Neural cell (in vitro differentiated cells): ENCODE measurements around the gene DLAT. TPM values are rescaled to one million over a fixed set of nuclear protein-coding genes. Genes with fewer than 3 reads are reported as not detected.

Experiments used
- H2AFZ ChIP-seq: fragments of 200-600, 300-800 bp; sonication (generic), shearing (Covaris generic); 2 replicates; pipeline ENCODE4 v1.6.0; 2014; ENCODE audit warnings: low read depth, mild to moderate bottlenecking, antibody characterized with exemption, low read length, moderate library complexity
- H3F3A ChIP-seq: fragments of 200-600 bp; shearing (Covaris generic); 2 replicates; pipeline ENCODE4 v1.6.1; 2016; ENCODE audit warnings: mild to moderate bottlenecking, moderate library complexity, mixed read lengths, antibody characterized with exemption, low read length; ENCODE audit not compliant: insufficient read depth, poor library complexity, severe bottlenecking
- H3K27ac ChIP-seq: fragments of 200-600, 300-800 bp; sonication (generic), shearing (Covaris generic); 2 replicates; pipeline ENCODE4 v1.5.1; 2014; ENCODE audit warnings: mild to moderate bottlenecking, low read length, moderate library complexity
- H3K27me3 ChIP-seq: fragments of 300-800, 200-600 bp; sonication (generic), shearing (Covaris generic); 2 replicates; pipeline ENCODE4 v1.6.0; 2014; ENCODE audit warnings: mild to moderate bottlenecking, low read depth, low read length, moderate library complexity; ENCODE audit not compliant: insufficient read depth
- H3K36me3 ChIP-seq: fragments of 300-800, 200-600 bp; sonication (generic), shearing (Covaris generic); 2 replicates; pipeline ENCODE4 v1.5.1; 2014; ENCODE audit warnings: mild to moderate bottlenecking, antibody characterized with exemption, low read length, moderate library complexity; ENCODE audit not compliant: insufficient read depth
- H3K4me2 ChIP-seq: fragments of 300-800, 200-600 bp; sonication (generic), shearing (Covaris generic); 2 replicates; pipeline ENCODE4 v1.6.0; 2014; ENCODE audit warnings: mild to moderate bottlenecking, low read length
- H3K4me3 ChIP-seq: fragments of 300-800, 200-600 bp; sonication (generic), shearing (Covaris generic); 2 replicates; pipeline ENCODE4 v1.5.1; 2014; ENCODE audit warnings: mild to moderate bottlenecking, low read length, moderate library complexity
- H3K79me2 ChIP-seq: fragments of 200-600 bp; shearing (Covaris generic); replicated peaks from 2 replicates; pipeline ENCODE4 v1.6.0; 2014; ENCODE audit warnings: mild to moderate bottlenecking, low read length, moderate library complexity; ENCODE audit not compliant: insufficient read depth
- H3K9ac ChIP-seq: fragments of 300-800, 200-600 bp; sonication (generic), shearing (Covaris generic); 2 replicates; pipeline ENCODE4 v1.6.1; 2016; ENCODE audit warnings: mild to moderate bottlenecking, low read length, mixed read lengths
- H3K9me2 ChIP-seq: fragments of 200-600 bp; shearing (Covaris generic); 2 replicates; pipeline ENCODE4 v1.6.1; 2016; ENCODE audit warnings: mild to moderate bottlenecking, low read length, mixed read lengths; ENCODE audit not compliant: insufficient read depth
- H3K9me3 ChIP-seq: fragments of 200-600, 300-800 bp; sonication (generic), shearing (Covaris generic); 2 replicates; pipeline ENCODE4 v1.6.1; 2016; ENCODE audit warnings: mild to moderate bottlenecking, mixed run types, low read length, moderate library complexity, mixed read lengths
- H4K20me1 ChIP-seq: fragments of 200-600 bp; shearing (Covaris generic); 2 replicates; pipeline ENCODE4 v1.6.1; 2016; ENCODE audit warnings: mild to moderate bottlenecking, mixed run types; ENCODE audit not compliant: insufficient read depth
- EP300 ChIP-seq: fragments of 450-650 bp; conservative IDR thresholded peaks from 2 replicates; pipeline ENCODE4 v1.6.1; 2014; ENCODE audit warnings: antibody characterized with exemption, mild to moderate bottlenecking, moderate library complexity; ENCODE audit not compliant: poor library complexity, severe bottlenecking
- EZH2 ChIP-seq: fragments of 200-600, 300-800 bp; shearing (Covaris generic), sonication (generic); IDR thresholded peaks from 2 replicates; pipeline ENCODE4 v1.6.1; 2014; ENCODE audit warnings: antibody characterized with exemption, low read length, borderline replicate concordance, mild to moderate bottlenecking; ENCODE audit not compliant: insufficient read depth, poor library complexity, severe bottlenecking
- MXI1 ChIP-seq: fragments of 450-650 bp; conservative IDR thresholded peaks from 2 replicates; pipeline ENCODE4 v1.6.1; 2014; ENCODE audit warnings: antibody characterized with exemption, mild to moderate bottlenecking; ENCODE audit not compliant: poor library complexity, severe bottlenecking
- POLR2AphosphoS5 ChIP-seq: IDR thresholded peaks from 2 replicates; pipeline ENCODE4 v1.6.1; 2012
- RAD21 ChIP-seq: fragments of 450-650 bp; conservative IDR thresholded peaks from 2 replicates; pipeline ENCODE4 v1.6.1; 2014; ENCODE audit warnings: antibody characterized with exemption, mild to moderate bottlenecking, moderate library complexity
- SMC3 ChIP-seq: fragments of 450-650 bp; conservative IDR thresholded peaks from 2 replicates; pipeline ENCODE4 v1.6.1; 2014; ENCODE audit warnings: antibody characterized with exemption, mild to moderate bottlenecking, moderate library complexity; ENCODE audit not compliant: poor library complexity
- TAF1 ChIP-seq: IDR thresholded peaks from 2 replicates; pipeline ENCODE4 v1.6.1; 2012; ENCODE audit warnings: low read depth
- polyA plus RNA-seq: library from polyadenylated mRNA; depleted of rRNA; stranded (reverse); fragments of >200 nt; gene quantifications from 2 replicates; pipeline ENCODE4 v1.2.3, GENCODE V29; 2014
- TF ChIP-seq, protein P1 (sequence below): IDR thresholded peaks from 2 replicates; pipeline ENCODE4 v1.6.1; 2012; ENCODE audit warnings: borderline replicate concordance
- TF ChIP-seq, protein P2 (sequence below): fragments of 450-650 bp; IDR thresholded peaks from 2 replicates; pipeline ENCODE4 v1.5.1; 2014; ENCODE audit warnings: antibody characterized with exemption, mild to moderate bottlenecking, moderate library complexity; ENCODE audit not compliant: poor library complexity, severe bottlenecking

Gene DLAT
- polyA plus RNA-seq, 1 donor from 2014 or later: 38.3 TPM

DNA sequence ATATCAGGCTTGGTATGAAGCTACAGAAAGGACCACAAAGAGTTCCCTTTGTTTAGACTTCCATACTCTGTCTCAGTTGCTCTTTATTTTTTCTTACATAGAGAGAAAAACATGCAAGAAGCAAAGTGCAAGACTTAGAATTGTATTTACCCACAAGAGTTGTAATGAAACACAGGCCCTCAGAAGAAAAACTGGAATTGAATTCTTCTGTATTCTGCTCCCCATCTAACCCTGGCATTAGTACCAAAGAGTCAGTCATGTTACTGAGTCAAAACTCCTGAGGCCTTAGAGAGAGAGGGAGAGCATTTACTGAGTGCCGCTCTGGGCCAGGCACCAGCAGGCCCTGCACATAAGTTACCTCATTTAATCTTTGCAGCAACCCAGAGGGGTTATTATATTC, 43.9 kb upstream of the DLAT start:
- Histone ChIP-seq H3K4me3 (no peak overlapping the region), H3K9ac (no peak overlapping the region), H3K79me2 (no peaks in the 10 kb centered on the region), H3K9me2 (no peaks in the 10 kb centered on the region), H3K9me3 (no peaks in the 10 kb centered on the region), H2AFZ (no peak overlapping the region), H4K20me1 (no peaks in the 10 kb centered on the region), H3K4me2 (no peak overlapping the region), H3K27ac (no peak overlapping the region), H3K27me3 (peaks cover 4% of the 10 kb centered on the region), H3F3A (no peaks in the 10 kb centered on the region), H3K36me3 (no peaks in the 10 kb centered on the region)
- TF ChIP-seq POLR2AphosphoS5: no peak
- TF ChIP-seq, protein P1, sequence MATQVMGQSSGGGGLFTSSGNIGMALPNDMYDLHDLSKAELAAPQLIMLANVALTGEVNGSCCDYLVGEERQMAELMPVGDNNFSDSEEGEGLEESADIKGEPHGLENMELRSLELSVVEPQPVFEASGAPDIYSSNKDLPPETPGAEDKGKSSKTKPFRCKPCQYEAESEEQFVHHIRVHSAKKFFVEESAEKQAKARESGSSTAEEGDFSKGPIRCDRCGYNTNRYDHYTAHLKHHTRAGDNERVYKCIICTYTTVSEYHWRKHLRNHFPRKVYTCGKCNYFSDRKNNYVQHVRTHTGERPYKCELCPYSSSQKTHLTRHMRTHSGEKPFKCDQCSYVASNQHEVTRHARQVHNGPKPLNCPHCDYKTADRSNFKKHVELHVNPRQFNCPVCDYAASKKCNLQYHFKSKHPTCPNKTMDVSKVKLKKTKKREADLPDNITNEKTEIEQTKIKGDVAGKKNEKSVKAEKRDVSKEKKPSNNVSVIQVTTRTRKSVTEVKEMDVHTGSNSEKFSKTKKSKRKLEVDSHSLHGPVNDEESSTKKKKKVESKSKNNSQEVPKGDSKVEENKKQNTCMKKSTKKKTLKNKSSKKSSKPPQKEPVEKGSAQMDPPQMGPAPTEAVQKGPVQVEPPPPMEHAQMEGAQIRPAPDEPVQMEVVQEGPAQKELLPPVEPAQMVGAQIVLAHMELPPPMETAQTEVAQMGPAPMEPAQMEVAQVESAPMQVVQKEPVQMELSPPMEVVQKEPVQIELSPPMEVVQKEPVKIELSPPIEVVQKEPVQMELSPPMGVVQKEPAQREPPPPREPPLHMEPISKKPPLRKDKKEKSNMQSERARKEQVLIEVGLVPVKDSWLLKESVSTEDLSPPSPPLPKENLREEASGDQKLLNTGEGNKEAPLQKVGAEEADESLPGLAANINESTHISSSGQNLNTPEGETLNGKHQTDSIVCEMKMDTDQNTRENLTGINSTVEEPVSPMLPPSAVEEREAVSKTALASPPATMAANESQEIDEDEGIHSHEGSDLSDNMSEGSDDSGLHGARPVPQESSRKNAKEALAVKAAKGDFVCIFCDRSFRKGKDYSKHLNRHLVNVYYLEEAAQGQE: no peak
- TF ChIP-seq SMC3: no peak
- TF ChIP-seq TAF1: no peak
- TF ChIP-seq MXI1: no peak
- no peak for TF ChIP-seq EZH2
- TF ChIP-seq, protein P2, sequence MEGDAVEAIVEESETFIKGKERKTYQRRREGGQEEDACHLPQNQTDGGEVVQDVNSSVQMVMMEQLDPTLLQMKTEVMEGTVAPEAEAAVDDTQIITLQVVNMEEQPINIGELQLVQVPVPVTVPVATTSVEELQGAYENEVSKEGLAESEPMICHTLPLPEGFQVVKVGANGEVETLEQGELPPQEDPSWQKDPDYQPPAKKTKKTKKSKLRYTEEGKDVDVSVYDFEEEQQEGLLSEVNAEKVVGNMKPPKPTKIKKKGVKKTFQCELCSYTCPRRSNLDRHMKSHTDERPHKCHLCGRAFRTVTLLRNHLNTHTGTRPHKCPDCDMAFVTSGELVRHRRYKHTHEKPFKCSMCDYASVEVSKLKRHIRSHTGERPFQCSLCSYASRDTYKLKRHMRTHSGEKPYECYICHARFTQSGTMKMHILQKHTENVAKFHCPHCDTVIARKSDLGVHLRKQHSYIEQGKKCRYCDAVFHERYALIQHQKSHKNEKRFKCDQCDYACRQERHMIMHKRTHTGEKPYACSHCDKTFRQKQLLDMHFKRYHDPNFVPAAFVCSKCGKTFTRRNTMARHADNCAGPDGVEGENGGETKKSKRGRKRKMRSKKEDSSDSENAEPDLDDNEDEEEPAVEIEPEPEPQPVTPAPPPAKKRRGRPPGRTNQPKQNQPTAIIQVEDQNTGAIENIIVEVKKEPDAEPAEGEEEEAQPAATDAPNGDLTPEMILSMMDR: no peak
- TF ChIP-seq RAD21: no peak
- no peak for TF ChIP-seq EP300

DNA sequence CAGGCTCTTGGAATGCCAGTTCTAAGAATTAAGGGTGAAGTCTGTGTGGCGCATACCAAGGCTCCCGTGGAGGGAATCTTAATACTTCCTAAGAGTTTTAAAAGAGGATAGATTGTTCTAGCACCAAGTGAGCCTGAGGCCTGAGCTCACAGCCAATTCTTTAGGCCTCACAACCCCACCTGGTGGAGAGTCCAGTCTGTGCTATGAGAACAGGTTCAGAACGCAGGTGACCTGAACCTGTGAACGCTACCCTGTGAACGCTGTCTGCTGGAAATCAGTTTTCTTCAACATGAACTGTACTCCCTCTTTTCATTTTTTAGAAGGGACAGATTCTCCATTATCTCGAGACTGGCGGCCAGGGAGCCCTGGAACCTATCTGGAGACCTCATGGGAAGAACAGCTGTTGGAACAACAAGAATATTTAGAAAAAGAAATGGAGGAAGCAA, 43.2 kb upstream of the DLAT start:
- no peak overlapping the region for H2AFZ ChIP-seq
- TF ChIP-seq, protein P1: no peak
- no peak for TF ChIP-seq EZH2
- TF ChIP-seq EP300: no peak
- TF ChIP-seq SMC3: peak; percentile 81
- TF ChIP-seq, protein P2: peak; percentile 71
- no peak for TF ChIP-seq TAF1
- peak; percentile 74 for TF ChIP-seq RAD21
- no peak for TF ChIP-seq POLR2AphosphoS5
- no peak for TF ChIP-seq MXI1

More for the DNA sequence above, 43.2 kb upstream of the DLAT start:
- H3K9me3 ChIP-seq: no peaks in the 10 kb centered on the region
- H3F3A ChIP-seq: no peaks in the 10 kb centered on the region
- H4K20me1 ChIP-seq: no peaks in the 10 kb centered on the region
- H3K36me3 ChIP-seq: no peaks in the 10 kb centered on the region
- H3K4me3 ChIP-seq: no peak overlapping the region
- peaks cover 4% of the 10 kb centered on the region for H3K27me3 ChIP-seq
- no peak overlapping the region for H3K9ac ChIP-seq
- no peak overlapping the region for H3K27ac ChIP-seq
- H3K9me2 ChIP-seq: no peaks in the 10 kb centered on the region
- no peak overlapping the region for H3K4me2 ChIP-seq
- no peaks in the 10 kb centered on the region for H3K79me2 ChIP-seq
